ENCODE results near the gene THYN1.
"Not testable (repeated sequence)": the region's sequence is repeated elsewhere in the genome, so short reads cannot be mapped to it uniquely, and the experiment has no call there.

Gene THYN1

GRCh38 chr11:134253188-134253993, at the start of gene THYN1, which contains the start of gene ACAD8:
THYN1 (minus strand) TSS chr11:134253352; CDS start chr11:134252882, 470 bp downstream.
ACAD8 (plus strand) TSS chr11:134253568; CDS start chr11:134253601, 33 bp downstream.
- peak; percentile 96 to 98 for DNase-seq

- DNase-seq, result no peak
Observed at GRCh38 chr11:134294664-134295063, 41.5 kb upstream of the THYN1 start.

- no peak for DNase-seq
Observed at GRCh38 chr11:134293119-134294113, 40.3 kb upstream of the THYN1 start.

- DNase-seq, result no peak
Observed at GRCh38 chr11:134292661-134293060, 39.5 kb upstream of the THYN1 start.

- DNase-seq, result no peak
Observed at GRCh38 chr11:134291196-134291595, 38.0 kb upstream of the THYN1 start.

GRCh38 chr11:134290646-134291045, 37.5 kb upstream of the THYN1 start:
- no peak for DNase-seq

- DNase-seq, result no peak
Observed at GRCh38 chr11:134289789-134290188, 36.6 kb upstream of the THYN1 start.

GRCh38 chr11:134289167-134289566, 36.0 kb upstream of the THYN1 start:
- no peak for DNase-seq

- no peak for DNase-seq
Observed at GRCh38 chr11:134288486-134288885, 35.3 kb upstream of the THYN1 start.

GRCh38 chr11:134287561-134287960, 34.4 kb upstream of the THYN1 start:
- no peak for DNase-seq

- not testable (repeated sequence) for DNase-seq
Observed at GRCh38 chr11:134284349-134284748, 31.2 kb upstream of the THYN1 start.

- DNase-seq, result no peak
Observed at GRCh38 chr11:134283461-134284230, 30.5 kb upstream of the THYN1 start.

GRCh38 chr11:134282121-134283045, 29.2 kb upstream of the THYN1 start:
- no peak for DNase-seq

GRCh38 chr11:134281635-134282034, 28.5 kb upstream of the THYN1 start:
- DNase-seq, result not testable (repeated sequence)

- no peak for DNase-seq
Observed at GRCh38 chr11:134278356-134278755, 25.2 kb upstream of the THYN1 start.

GRCh38 chr11:134277183-134278001, 24.2 kb upstream of the THYN1 start:
- DNase-seq, result no peak

GRCh38 chr11:134276396-134277182, 23.4 kb upstream of the THYN1 start:
- no peak for DNase-seq

GRCh38 chr11:134275534-134276395, 22.6 kb upstream of the THYN1 start, which contains the start of gene GLB1L3:
GLB1L3 (plus strand) TSS chr11:134276379; CDS start chr11:134276741, 362 bp downstream.
- no peak for DNase-seq

- no peak for DNase-seq
Observed at GRCh38 chr11:134275188-134275533, 22.0 kb upstream of the THYN1 start.
